ENCODE results near the gene NABP2. TPM values are rescaled to one million over a fixed set of nuclear protein-coding genes. Genes with fewer than 3 reads are reported as not detected.

The NABP2 gene
- total and polyA plus RNA-seq, 2 of the 4 experiments (the other 2 are of a cell fraction): 29.2 to 37.4 TPM

GRCh38 chr12:56261503-56262232 lies 37.5 kb downstream of the NABP2 start:
- dilution Hi-C loops (cut with HindIII; ENCODE audit: low sequenced_read_pairs, unreplicated experiment) (no loop called here), in situ Hi-C loops (cut with MboI; ENCODE audit: low sequenced_read_pairs) (no loop called here), intact Hi-C loops (cut with micrococcal nuclease) (no loop called here)
- peak overlapping the region; percentile 72; the same call in 1 of the 2 replicates for H4K5ac ChIP-seq (ENCODE audit: low read depth, low read length)
- peak overlapping the region; percentile 52 for H2BK15ac ChIP-seq (ENCODE audit: low read depth, low read length)
- H4K91ac ChIP-seq (ENCODE audit: insufficient read depth, low read depth, low read length): peak overlapping the region; percentile 73
- H3K4me2 ChIP-seq (ENCODE audit: low read depth, low read length): peak overlapping the region; percentile 35; the same call in 1 of the 2 replicates
- H3K4me1 ChIP-seq (ENCODE audit: control insufficient read depth, insufficient read depth, low read length): peaks cover 17% of the 10 kb centered on the region
- no peak overlapping the region for H3K27ac ChIP-seq (ENCODE audit: insufficient read depth, low read length)
- BruUV-seq (replicated peaks): no TSS peak
- H3K9ac ChIP-seq (ENCODE audit: low read depth, low read length): no peak overlapping the region
- H4K20me1 ChIP-seq (ENCODE audit: insufficient read depth, low read length): peaks cover 7% of the 10 kb centered on the region
- H3K9me1 ChIP-seq (ENCODE audit: insufficient read depth, low read length): peaks cover 12% of the 10 kb centered on the region
- peak overlapping the region; percentile 71 for H3K14ac ChIP-seq (replicated peaks; ENCODE audit: low read depth, low read length)
- H2BK5ac ChIP-seq (ENCODE audit: low read depth, low read length, poor library complexity, severe bottlenecking): peak overlapping the region; percentile 92
- peak overlapping the region; percentile 87; the same call in 1 of the 2 replicates for H3K18ac ChIP-seq (ENCODE audit: low read depth, low read length)
- ChIA-PET CTCF (no interaction called here), POLR2A (ENCODE audit: unreplicated experiment) (interaction anchor here (0.5 kb wide), 1 partner anchor 226 kb away, joined by 16 read pairs; the partner anchor contains the start of gene GLS2)
- H2BK20ac ChIP-seq (ENCODE audit: low read depth, low read length): peak overlapping the region; percentile 84
- peak overlapping the region; percentile 89 for H2BK120ac ChIP-seq (ENCODE audit: low read depth, low read length)
- H2AK5ac ChIP-seq (ENCODE audit: low read depth, low read length): peak overlapping the region; percentile 81
- no peak overlapping the region for H3K4me3 ChIP-seq (ENCODE audit: insufficient read depth, low read depth, low read length)
- DNase-seq: peak; percentile 71
- ATAC-seq (ENCODE audit: low read depth): peak; percentile 18
- H3K23ac ChIP-seq (ENCODE audit: low read depth, low read length): peak overlapping the region; percentile 75
- H4K8ac ChIP-seq (ENCODE audit: low read depth in 2 of 2, low read length in 2 of 2): peak overlapping the region; percentile 7 to 80; a peak in 2 of 4 replicates
- no peaks in the 10 kb centered on the region for H3K27me3 ChIP-seq (ENCODE audit: control insufficient read depth, insufficient read depth, low read length)
- H3K9me3 ChIP-seq (ENCODE audit: control insufficient read depth, insufficient read depth, low read length): no peaks in the 10 kb centered on the region
- H2AK9ac ChIP-seq (replicated peaks; ENCODE audit: low read depth, low read length, poor library complexity): peak overlapping the region; percentile 10
- peak overlapping the region; percentile 27 for H2AFZ ChIP-seq (replicated peaks; ENCODE audit: low read length, poor library complexity)
- peak overlapping the region; percentile 44; the same call in 1 of the 2 replicates for H3K56ac ChIP-seq (ENCODE audit: extremely low read depth, insufficient read depth, low read length)
- TF ChIP-seq NFE2L2 (IDR thresholded peaks at IDR 0.05; ENCODE audit: low read depth, low read length) (no peak), MAZ (IDR thresholded peaks at IDR 0.05; ENCODE audit: borderline replicate concordance, low read depth, low read length) (no peak), RAD21 (IDR thresholded peaks at IDR 0.05; ENCODE audit: low read length) (no peak), FOS (IDR thresholded peaks at IDR 0.05; ENCODE audit: low read depth, low read length) (no peak), CEBPB (IDR thresholded peaks at IDR 0.05; ENCODE audit: low read depth, low read length) (no peak), RFX5 (IDR thresholded peaks at IDR 0.05; ENCODE audit: low read depth, low read length) (no peak), MAFK (IDR thresholded peaks at IDR 0.05; ENCODE audit: low read depth, low read length) (no peak), USF2 (IDR thresholded peaks at IDR 0.05; ENCODE audit: low read depth, low read length) (peak; percentile 72), BHLHE40 (IDR thresholded peaks at IDR 0.05; ENCODE audit: low read depth, low read length) (peak; percentile 37; the same call in 1 of the 2 replicates), RCOR1 (IDR thresholded peaks at IDR 0.05; ENCODE audit: insufficient replicate concordance, low read length) (no peak)
- TF ChIP-seq, protein P1, sequence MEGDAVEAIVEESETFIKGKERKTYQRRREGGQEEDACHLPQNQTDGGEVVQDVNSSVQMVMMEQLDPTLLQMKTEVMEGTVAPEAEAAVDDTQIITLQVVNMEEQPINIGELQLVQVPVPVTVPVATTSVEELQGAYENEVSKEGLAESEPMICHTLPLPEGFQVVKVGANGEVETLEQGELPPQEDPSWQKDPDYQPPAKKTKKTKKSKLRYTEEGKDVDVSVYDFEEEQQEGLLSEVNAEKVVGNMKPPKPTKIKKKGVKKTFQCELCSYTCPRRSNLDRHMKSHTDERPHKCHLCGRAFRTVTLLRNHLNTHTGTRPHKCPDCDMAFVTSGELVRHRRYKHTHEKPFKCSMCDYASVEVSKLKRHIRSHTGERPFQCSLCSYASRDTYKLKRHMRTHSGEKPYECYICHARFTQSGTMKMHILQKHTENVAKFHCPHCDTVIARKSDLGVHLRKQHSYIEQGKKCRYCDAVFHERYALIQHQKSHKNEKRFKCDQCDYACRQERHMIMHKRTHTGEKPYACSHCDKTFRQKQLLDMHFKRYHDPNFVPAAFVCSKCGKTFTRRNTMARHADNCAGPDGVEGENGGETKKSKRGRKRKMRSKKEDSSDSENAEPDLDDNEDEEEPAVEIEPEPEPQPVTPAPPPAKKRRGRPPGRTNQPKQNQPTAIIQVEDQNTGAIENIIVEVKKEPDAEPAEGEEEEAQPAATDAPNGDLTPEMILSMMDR (conservative IDR thresholded peaks at IDR 0.05; ENCODE audit: low read depth, low read length): no peak
- peaks cover 0 to 23% of the 10 kb centered on the region in 2 experiments; a peak in 2 of 4 replicates for H3K79me1 ChIP-seq (ENCODE audit: low read depth in 1 of 2, low read length in 2 of 2)
- 100% methylated on average over 1 of the region's 5 CpGs; no CpG with 5 or more reads in 1 of the 2 experiments for WGBS, 2 experiments (ENCODE audit: extremely low coverage in 2 of 2, insufficient read length in 1 of 2)
- H3K4ac ChIP-seq (ENCODE audit: low read depth, low read length): peak overlapping the region; percentile 74
- H3K36me3 ChIP-seq (ENCODE audit: control insufficient read depth, insufficient read depth, low read length): peaks cover 4% of the 10 kb centered on the region; the same call in 1 of the 2 replicates
